HG03060 (cell line): ENCODE results near the gene SLC35G4.
"Not testable (repeated sequence)": the region's sequence is repeated elsewhere in the genome, so short reads cannot be mapped to it uniquely, and the experiment has no call there.

Experiments
- ATAC-seq: cut with Tn5 transposase; IDR thresholded peaks from one replicate; pipeline ENCODE4 v1.9.1; 2021; ENCODE audit warnings: low read depth, moderate number of reproducible peaks; ENCODE audit not compliant: unreplicated experiment

The SLC35G4 gene

GRCh38 chr18:11609488-11609887 is at the start of gene SLC35G4:
Gene SLC35G4, plus strand, starts transcription at chr18:11609596. Its CDS starts 0 bp downstream, at chr18:11609596.
- ATAC-seq: not testable (repeated sequence)

GRCh38 chr18:11561293-11561692 is 48.1 kb upstream of the SLC35G4 start:
- no peak for ATAC-seq

- ATAC-seq: no peak
Measured at GRCh38 chr18:11565716-11566115, 43.7 kb upstream of the SLC35G4 start.

DNA sequence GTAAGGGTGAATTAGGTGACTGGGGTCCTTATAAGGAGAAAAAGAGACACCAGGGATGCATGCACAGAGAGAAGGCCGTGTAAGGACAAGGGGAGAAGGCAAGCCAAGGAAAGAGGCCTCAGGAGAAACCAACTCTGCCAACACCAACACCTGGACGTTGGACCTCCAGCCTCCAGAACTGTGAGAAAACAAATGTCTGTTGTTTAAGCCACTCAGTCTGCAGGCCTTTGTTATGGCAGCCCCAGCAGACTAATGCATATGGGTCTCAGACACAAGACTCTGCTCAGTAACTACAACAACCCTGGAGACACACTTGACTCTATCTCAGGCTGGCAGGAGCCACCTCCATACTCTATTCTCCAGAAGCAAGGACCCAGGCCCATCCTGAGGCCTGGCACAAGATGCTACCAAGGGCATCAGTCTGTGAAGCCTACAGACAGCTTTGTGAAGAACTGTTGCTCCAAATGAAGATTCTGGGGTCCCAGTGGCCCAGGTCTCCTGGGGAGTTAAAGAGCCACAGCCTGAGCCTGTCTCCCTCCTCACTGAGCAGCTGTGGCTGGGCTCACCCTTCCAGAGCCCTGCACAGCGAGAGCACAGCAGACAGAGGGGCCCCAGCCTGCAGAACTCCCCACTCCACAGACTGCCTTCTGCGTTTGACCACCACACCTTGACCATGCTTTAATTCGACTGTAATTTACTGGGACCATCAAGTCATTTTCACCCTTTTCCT is 43.0 kb upstream of the SLC35G4 start:
- no peak for ATAC-seq

- ATAC-seq: no peak
Measured at GRCh38 chr18:11567396-11567795, 42.0 kb upstream of the SLC35G4 start.

GRCh38 chr18:11570073-11570588 is 39.3 kb upstream of the SLC35G4 start:
- ATAC-seq: no peak

DNA sequence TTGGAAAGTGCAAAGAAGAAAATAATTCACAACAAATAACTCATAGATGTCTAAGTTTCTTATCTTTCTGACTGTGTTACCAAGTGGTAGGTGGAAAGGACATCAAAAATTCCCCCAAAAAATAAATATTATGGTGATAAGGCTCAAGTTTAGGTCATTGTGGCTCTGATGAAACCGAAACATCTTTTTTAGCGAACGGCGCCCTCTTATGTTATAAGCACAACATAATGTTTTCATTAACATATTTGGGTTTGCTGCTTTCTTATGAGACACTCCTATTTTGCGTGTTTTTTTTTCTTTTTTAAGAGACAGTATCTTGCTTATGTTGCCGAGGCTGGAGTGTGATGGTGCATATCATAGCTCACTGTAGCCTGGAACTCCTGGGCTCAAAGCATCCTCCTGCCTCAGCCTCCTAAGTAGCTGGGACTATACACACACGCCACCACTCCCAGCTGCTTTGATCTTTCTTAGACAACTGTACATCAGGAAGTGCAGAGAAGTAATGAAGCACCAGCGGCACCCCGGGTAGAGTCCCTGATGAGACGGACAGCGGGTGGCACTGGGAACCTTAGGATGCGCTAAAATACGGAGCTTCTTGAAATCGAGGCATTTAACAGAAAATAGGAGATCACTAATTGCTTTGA is 38.5 kb upstream of the SLC35G4 start:
- ATAC-seq: no peak

- ATAC-seq: no peak
Measured at GRCh38 chr18:11572201-11572600, 37.2 kb upstream of the SLC35G4 start.

DNA sequence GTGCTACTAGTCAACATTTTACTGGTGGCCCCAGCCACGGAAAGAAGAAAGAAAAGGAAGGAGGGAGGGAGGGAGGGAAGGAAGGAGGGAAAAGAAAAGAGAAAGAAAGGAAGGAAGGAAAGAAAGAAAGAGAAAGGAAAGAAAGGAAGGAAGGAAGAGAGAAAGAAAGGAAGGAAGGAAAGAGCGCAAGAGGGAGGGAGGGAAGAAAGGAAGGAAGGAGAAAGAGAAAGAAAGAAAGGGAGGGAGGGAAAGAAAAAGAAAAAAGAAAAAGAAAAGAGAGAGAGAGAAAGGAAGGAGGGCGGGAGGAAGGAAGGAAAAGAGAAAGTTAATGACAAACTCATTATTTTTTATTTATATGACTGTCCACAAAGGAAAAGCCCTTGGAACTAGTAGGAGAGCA is 34.9 kb upstream of the SLC35G4 start:
- no peak for ATAC-seq

DNA sequence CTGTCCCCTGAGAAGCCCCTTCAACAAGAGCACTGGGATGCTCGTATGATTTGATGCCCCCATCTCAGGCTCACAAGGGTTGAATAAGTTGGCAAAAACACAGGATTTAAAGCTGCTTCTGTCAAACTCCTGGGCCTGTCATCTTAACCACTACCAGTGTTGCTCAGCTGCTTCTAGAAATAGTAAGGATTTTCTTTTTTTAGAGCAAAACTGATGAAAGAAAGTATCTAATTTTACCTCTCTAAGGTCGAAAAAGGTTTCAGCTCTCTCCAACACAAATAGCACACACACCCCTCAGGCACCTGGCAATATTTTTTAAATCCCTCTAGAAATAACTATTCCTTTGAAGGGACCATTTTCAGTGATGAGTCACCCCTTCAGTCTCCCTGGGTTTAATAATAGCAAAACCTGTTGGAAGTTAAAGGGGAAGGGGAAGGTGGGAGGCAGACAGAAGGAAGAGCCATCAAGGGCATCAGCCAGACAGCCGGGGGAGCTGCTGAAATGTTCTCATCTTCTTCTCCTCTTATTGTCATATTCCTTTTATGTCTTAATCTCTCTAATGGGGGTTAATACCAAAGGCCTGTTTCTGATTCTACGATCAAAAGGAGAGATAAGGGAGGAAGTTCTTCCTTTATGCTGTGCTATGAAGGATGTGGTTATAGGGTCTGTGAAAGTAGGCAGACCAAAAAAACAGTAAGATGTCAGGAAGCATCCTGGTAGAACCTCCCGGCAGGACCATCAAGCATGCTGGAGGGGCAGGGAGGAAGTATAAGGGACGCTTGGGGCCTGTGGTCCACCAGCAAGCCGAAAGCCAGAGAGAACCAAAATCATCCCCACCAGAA is 31.9 kb upstream of the SLC35G4 start:
- no peak for ATAC-seq

GRCh38 chr18:11578799-11579198 is 30.6 kb upstream of the SLC35G4 start:
- ATAC-seq: no peak

GRCh38 chr18:11579916-11580315 is 29.5 kb upstream of the SLC35G4 start:
- ATAC-seq: no peak

- no peak for ATAC-seq
Measured at GRCh38 chr18:11581286-11581685, 28.1 kb upstream of the SLC35G4 start.

GRCh38 chr18:11585596-11585995 is 23.8 kb upstream of the SLC35G4 start:
- no peak for ATAC-seq

DNA sequence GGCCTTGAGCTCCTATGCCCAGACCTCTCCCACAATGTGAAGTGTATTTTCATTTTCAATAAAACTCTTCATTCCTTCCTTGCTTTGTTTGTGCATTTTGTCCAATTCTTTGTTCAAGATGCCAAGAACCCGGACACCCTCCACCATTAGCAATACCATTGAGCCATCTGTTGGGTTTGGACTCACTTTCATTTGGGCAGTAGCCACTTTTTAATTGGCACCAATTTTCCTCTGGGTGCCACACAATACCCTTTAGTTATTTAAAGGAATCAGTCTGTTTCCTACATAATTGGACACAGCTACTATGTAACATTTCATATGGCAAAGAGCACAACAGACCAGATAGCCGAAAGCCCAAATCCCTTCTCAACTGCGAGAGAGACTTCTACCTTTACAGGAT is 22.5 kb upstream of the SLC35G4 start:
- ATAC-seq: no peak

DNA sequence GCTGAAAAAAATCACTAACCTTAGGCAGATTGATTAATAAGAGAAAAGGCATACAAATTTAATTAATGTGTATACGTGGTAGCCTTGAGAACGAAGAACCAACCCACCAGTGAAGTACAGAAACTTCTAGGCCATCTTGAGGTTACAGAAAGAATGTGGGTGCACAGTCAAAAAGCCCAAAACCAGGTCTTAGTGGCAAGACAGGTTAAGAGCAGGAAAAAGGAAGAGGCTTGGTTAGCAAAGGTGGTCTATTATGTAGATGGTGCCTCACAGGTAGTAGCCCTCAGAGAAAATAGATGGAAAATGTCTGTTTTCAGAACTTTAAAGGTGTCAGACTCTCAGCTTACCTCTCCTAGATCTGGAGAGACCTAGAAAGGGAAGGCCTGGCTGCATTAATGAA is 22.0 kb upstream of the SLC35G4 start:
- ATAC-seq: no peak

DNA sequence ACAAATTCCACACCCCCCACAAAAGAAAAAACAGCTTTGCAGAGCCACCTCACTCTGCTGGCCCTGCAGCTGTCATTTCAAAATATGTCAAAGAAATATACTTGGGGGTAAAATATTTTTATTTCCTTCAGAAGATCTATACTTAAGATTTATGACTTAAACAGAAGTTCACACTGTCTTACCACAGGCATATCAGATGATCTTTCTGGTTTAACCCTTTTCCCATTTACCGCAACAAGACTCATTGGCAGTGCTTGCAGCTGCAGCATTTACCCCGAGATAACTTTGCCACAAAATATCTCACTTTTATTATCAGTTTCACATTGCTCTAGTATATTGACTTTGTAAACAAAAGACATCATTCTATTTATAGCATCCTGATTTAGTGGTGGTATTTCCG is 21.6 kb upstream of the SLC35G4 start:
- ATAC-seq: no peak

DNA sequence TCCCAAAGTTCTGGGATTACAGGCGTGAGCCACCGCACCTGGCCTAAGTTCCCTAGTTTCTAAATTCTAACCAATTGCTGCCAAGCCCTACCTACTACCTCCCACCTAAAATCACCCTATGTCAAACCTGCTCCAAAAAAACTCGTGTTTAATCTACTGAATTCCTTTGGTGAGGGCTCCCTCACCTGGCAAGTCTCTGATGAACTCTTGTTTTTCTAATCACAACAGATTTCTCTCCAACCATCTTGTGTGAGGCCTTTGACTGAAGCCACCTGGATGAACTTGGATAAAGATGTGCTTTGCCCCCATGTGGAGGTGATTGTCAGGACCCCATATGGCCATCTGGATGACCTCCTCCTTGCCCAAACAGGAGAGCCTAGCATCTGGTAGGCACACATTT is 17.4 kb upstream of the SLC35G4 start:
- no peak for ATAC-seq

- ATAC-seq: no peak
Measured at GRCh38 chr18:11600321-11600720, 9.1 kb upstream of the SLC35G4 start.

DNA sequence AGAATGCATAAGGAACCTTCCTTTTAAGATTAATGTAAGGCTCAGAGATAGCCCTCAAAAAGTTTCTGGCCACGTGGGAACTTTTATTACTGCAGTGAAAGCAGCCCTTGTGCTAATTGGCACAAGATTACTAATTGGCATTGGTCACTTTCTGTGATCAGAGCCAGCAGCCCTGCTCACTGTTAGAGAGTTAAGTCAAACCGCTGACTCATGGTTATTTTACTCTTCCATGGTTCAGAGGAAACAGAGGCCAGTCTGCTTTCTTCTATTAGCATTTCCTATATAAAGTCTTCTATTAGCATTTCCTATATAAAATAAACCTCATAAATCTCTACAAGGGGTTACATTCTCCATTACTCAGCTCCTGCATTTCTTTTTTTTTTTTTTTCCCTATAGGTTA is 1.5 kb upstream of the SLC35G4 start:
- ATAC-seq: no peak

GRCh38 chr18:11608618-11609017 is 778 bp upstream of the SLC35G4 start:
- not testable (repeated sequence) for ATAC-seq
